Urinary bladder (tissue), 4 donors: ENCODE results near the gene AFTPH. TPM values are rescaled to one million over a fixed set of nuclear protein-coding genes. Genes with fewer than 3 reads are reported as not detected.

Source experiments
- DNase-seq: peaks from one replicate; pipeline ENCODE4 v3.0.0-alpha.2; 2015; ENCODE audit errors: extremely low spot score
- H3K27ac ChIP-seq: one replicate; pipeline ENCODE4 v1.5.1; 2013; ENCODE audit warnings: low read depth, mild to moderate bottlenecking, moderate library complexity
- H3K36me3 ChIP-seq: one replicate; pipeline ENCODE4 v1.6.1; 2013; ENCODE audit warnings: mild to moderate bottlenecking, moderate library complexity; ENCODE audit not compliant: insufficient read depth
- H3K4me1 ChIP-seq: one replicate; pipeline ENCODE4 v1.6.1; 2013; ENCODE audit warnings: mild to moderate bottlenecking, moderate library complexity; ENCODE audit not compliant: insufficient read depth
- H3K4me3 ChIP-seq: one replicate; pipeline ENCODE4 v1.5.1; 2013; ENCODE audit warnings: low read depth, low read length
- WGBS: extraction: QIAGEN DNeasy Blood & Tissue Kit; methylation state at CpG from one replicate; pipeline ENCODE4 v1.1.7; 2013; 5-methylcytosine and 5-hydroxymethylcytosine counted together
- polyA plus RNA-seq: library from polyadenylated mRNA; stranded (reverse); fragments of 200-250 nt; gene quantifications from one replicate; pipeline ENCODE4 v1.2.3, GENCODE V29; 2013
- total RNA-seq: library from RNA; depleted of rRNA; stranded (reverse); fragments of >200 nt; gene quantifications from one replicate; pipeline ENCODE4 v1.2.3, GENCODE V29; 2014
- donor health status: healthy with polysubstance abuse.
- donor health status: healthy.

The AFTPH gene
- total and polyA plus RNA-seq, 2 donors = 20.6 to 60.1 TPM

DNA sequence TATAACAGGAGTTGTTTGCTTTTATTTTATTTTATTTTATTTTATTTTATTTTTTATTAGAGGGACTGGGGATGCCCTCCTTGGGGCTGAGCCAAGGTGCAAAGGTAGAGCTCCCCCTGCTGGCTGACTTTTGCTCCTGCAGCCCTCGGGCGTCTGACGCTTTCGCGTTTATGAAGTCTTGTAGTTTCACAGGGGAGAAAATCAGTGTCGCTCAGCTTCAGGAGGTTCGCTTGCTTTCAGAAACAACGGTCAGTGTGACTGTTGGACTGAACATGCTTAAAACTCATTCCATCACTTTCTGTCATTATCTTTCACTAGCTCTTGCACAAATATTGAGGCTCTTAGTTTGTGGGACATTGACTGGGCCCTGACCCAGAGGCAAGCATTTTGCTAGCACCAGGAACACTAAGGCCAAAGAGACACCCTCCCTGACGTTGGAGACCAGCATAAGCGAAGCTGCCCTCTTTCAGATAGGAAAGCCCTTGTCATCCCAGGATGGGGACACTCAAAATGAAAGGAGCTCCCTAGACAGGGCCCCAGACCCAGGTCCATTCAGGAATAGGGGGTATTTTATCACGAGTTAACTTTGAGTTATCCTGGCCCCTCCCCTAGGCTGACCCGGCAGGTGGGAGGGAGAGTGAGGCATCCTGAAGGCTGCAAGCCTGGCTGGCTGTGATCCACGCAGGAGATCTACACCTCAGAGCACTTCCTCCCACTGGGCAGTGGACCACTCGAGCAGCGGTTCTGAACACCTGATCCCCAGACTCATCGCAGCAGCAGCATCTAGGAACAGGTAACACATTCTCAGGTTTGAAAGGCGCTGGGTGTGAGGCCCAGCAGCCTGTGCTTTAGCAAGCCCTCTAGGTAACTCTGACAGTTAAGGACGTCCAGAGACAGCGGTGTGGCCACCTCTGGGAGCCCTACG is 35.8 kb upstream of the AFTPH start:
- no peaks in the 10 kb centered on the region for H3K4me1 ChIP-seq
- 54% methylated on average over 20 of the region's 20 CpGs for WGBS
- no peak for DNase-seq
- H3K27ac ChIP-seq = no peak overlapping the region
- no peaks in the 10 kb centered on the region for H3K36me3 ChIP-seq
- H3K4me3 ChIP-seq = no peak overlapping the region

DNA sequence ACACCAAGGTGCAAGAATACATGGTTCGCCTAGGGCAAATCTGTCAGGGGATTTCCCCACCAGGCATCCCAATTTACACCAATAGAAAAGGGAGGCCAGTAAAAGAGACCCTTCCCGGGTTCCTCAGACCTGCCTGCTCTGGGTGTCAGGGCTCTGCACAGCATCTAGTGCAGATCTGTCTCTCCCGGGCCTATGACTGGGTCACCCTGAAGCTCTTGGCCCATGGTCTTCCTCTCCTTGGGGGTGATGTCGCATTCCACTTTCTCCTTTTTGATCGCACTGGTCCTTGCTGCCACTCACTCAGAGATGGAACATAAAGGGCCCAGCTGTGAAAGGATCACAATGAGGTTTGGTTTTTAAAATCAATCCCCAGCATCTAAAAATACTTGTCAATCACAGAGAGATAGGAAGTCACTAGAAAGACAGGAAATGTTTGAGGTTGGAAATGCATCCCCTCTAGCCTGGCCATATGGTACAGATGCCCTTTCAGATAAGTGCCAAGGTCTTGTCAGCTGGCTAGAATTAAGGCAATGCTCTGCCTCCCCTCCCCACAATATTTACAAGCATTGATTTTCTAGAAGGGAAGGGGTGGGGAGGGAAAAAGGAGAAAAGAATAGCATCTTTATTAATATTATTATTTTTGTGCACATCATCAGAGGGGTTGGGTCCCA is 34.9 kb upstream of the AFTPH start:
- H3K27ac ChIP-seq = no peak overlapping the region
- H3K36me3 ChIP-seq = no peaks in the 10 kb centered on the region
- DNase-seq = no peak
- no peaks in the 10 kb centered on the region for H3K4me1 ChIP-seq
- H3K4me3 ChIP-seq = no peak overlapping the region
- 82% methylated on average over 5 of the region's 5 CpGs for WGBS

- 54% methylated on average over 4 of the region's 4 CpGs for WGBS
- DNase-seq = no peak
- Histone ChIP-seq H3K36me3 (no peaks in the 10 kb centered on the region), H3K27ac (no peak overlapping the region), H3K4me1 (no peaks in the 10 kb centered on the region), H3K4me3 (no peak overlapping the region)
These were observed 32.7 kb upstream of the AFTPH start for GRCh38 chr2:64491426-64491825.

DNA sequence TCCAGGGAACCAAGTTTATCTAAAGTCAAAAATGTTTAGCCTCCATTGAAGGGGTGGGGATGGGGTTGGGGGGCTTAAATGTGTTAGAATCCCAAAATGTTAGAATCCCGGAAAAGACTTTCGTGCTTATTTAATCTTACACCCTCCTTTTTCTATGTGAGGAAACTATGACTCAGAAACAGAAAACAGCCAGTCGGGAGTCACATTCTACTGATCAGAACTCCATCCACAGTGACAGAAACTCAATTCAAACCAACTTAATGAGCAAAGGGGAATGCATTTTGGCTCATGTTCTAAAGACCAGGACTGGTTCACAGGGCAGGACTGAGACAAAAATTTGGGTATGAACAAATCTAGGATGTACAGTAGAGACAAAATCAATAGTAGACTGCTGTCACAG is 31.9 kb upstream of the AFTPH start:
- 85% methylated on average over 3 of the region's 3 CpGs for WGBS
- Histone ChIP-seq H3K4me3 (no peak overlapping the region), H3K27ac (no peak overlapping the region), H3K36me3 (no peaks in the 10 kb centered on the region), H3K4me1 (no peaks in the 10 kb centered on the region)
- DNase-seq = no peak

DNA sequence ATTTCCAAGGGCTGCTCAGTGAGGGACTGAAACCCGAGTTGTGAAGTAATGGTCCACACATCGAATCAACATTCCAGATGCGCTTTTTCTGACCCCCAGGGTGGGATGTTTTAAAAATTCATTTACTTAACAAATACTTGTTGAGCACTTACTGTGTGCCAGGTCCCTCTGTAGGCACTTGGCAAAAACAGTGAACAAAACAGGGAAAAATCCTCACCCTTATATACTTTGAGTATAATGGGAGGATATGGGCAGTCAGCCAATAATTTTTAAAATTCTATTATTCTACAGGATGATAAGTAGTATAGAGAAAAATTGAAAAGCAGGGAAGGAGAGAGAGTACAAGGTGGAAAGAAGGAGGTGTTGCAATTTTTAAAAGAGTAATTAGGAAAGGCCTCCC is 31.3 kb upstream of the AFTPH start:
- Histone ChIP-seq H3K4me1 (no peaks in the 10 kb centered on the region), H3K4me3 (no peak overlapping the region), H3K36me3 (no peaks in the 10 kb centered on the region), H3K27ac (no peak overlapping the region)
- DNase-seq = no peak
- WGBS = 80% methylated on average over 3 of the region's 3 CpGs

DNA sequence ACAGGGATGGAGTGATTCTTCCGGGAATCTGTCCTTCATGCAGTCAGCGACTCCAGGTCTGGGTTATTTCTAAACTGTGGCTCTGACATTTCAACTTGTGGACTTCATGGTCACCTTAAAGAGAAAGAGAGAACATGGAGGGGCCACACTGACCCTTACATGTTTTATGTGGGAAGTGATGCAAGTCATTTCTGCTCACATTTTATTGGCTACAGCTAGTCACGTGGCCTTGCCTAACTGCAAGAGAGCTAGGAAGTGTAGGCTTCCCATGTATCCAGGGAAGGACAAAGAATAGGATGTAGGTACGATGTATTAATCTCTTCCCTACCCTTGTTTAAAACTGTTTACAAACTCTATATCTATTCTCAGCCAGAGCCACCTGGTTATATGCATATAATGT is 30.3 kb upstream of the AFTPH start:
- DNase-seq = no peak
- H3K27ac ChIP-seq = no peak overlapping the region

GRCh38 chr2:64498438-64498837 is 25.7 kb upstream of the AFTPH start:
- WGBS = 100% methylated on average over 1 of the region's 1 CpG
- Histone ChIP-seq H3K4me1 (no peaks in the 10 kb centered on the region), H3K27ac (no peak overlapping the region), H3K4me3 (no peak overlapping the region), H3K36me3 (no peaks in the 10 kb centered on the region)
- DNase-seq = no peak

More for the DNA sequence above, 30.3 kb upstream of the AFTPH start:
- H3K4me3 ChIP-seq = no peak overlapping the region
- H3K36me3 ChIP-seq = no peaks in the 10 kb centered on the region
- no peaks in the 10 kb centered on the region for H3K4me1 ChIP-seq
- 92% methylated on average over 4 of the region's 4 CpGs for WGBS

GRCh38 chr2:64500549-64500948 is 23.6 kb upstream of the AFTPH start:
- no peak for DNase-seq
- WGBS = 89% methylated on average over 5 of the region's 5 CpGs
- no peak overlapping the region for H3K4me3 ChIP-seq
- H3K4me1 ChIP-seq = no peaks in the 10 kb centered on the region
- no peaks in the 10 kb centered on the region for H3K36me3 ChIP-seq
- H3K27ac ChIP-seq = no peak overlapping the region

GRCh38 chr2:64501946-64502345 is 22.2 kb upstream of the AFTPH start:
- H3K4me1 ChIP-seq = no peaks in the 10 kb centered on the region
- DNase-seq = no peak
- H3K36me3 ChIP-seq = no peaks in the 10 kb centered on the region
- H3K27ac ChIP-seq = no peak overlapping the region
- 90% methylated on average over 1 of the region's 1 CpG for WGBS
- H3K4me3 ChIP-seq = no peak overlapping the region

GRCh38 chr2:64502860-64503259 is 21.3 kb upstream of the AFTPH start:
- Histone ChIP-seq H3K27ac (no peak overlapping the region), H3K4me1 (no peaks in the 10 kb centered on the region), H3K4me3 (no peak overlapping the region), H3K36me3 (no peaks in the 10 kb centered on the region)
- WGBS = 89% methylated on average over 4 of the region's 4 CpGs
- DNase-seq = no peak

- Histone ChIP-seq H3K27ac (no peak overlapping the region), H3K36me3 (no peaks in the 10 kb centered on the region), H3K4me3 (no peak overlapping the region), H3K4me1 (no peaks in the 10 kb centered on the region)
- WGBS = 81% methylated on average over 16 of the region's 16 CpGs
- no peak for DNase-seq
These were observed 19.1 kb upstream of the AFTPH start for GRCh38 chr2:64504774-64505720.

- 65% methylated on average over 2 of the region's 2 CpGs for whole genome bisulfite sequencing
- no peak for DNase-seq
- Histone ChIP-seq H3K4me1 (no peaks in the 10 kb centered on the region), H3K27ac (no peak overlapping the region), H3K4me3 (no peak overlapping the region), H3K36me3 (no peaks in the 10 kb centered on the region)
These were observed 17.4 kb upstream of the AFTPH start for GRCh38 chr2:64506686-64507085.

GRCh38 chr2:64514008-64514407 is 10.1 kb upstream of the AFTPH start:
- no peak overlapping the region for H3K27ac ChIP-seq
- H3K4me3 ChIP-seq = no peak overlapping the region
- WGBS = 42% methylated on average over 1 of the region's 1 CpG
- H3K36me3 ChIP-seq = no peaks in the 10 kb centered on the region
- DNase-seq = no peak
- peaks cover 4% of the 10 kb centered on the region for H3K4me1 ChIP-seq
